Heart right ventricle (tissue), 16 donors: ENCODE data around the gene ALKBH4. TPM values are rescaled to one million over a fixed set of nuclear protein-coding genes. Genes with fewer than 3 reads are reported as not detected.
A peak's percentile ranks its signal among the peaks of the same experiment; 100 is the strongest.

Source experiments
- ATAC-seq, 8 donors: fragments of 200-7000 bp; cut with Tn5 transposase; one replicate each; pipeline ENCODE4 v1.9.1; 2020; ENCODE audit warnings: mild to moderate bottlenecking in 8 of 8, moderate library complexity in 8 of 8, moderate number of reproducible peaks in 1 of 8
- DNase-seq, 2 donors: peaks; one replicate each; pipeline ENCODE4 v3.0.0-alpha.2; 2020
- H3K27ac ChIP-seq, 10 donors: fragments of 200-600 bp; sonication (generic) in 2 of 10; one replicate each; pipeline versions ENCODE4 v1.5.0 to v1.8.0; 2020 to 2022; ENCODE audit warnings: mild to moderate bottlenecking in 3 of 10
- H3K27me3 ChIP-seq, 7 donors: fragments of 200-600 bp; one replicate each; pipeline ENCODE4 v1.8.0; 2021 to 2022; ENCODE audit warnings: mild to moderate bottlenecking in 2 of 7
- H3K36me3 ChIP-seq, 9 donors: fragments of 200-600 bp; sonication (generic) in 1 of 9; one replicate each; pipeline versions ENCODE4 v1.5.0 to v1.8.0; 2020 to 2022; ENCODE audit warnings: mild to moderate bottlenecking in 2 of 9
- H3K4me1 ChIP-seq, 9 donors: fragments of 200-600 bp; sonication (generic) in 1 of 9; one replicate each; pipeline versions ENCODE4 v1.5.0 to v1.8.0; 2020 to 2022; ENCODE audit warnings: mild to moderate bottlenecking in 4 of 9
- H3K4me3 ChIP-seq, 10 donors: fragments of 200-600 bp; sonication (generic) in 2 of 10; one replicate each; pipeline versions ENCODE4 v1.5.0 to v1.8.0; 2020 to 2022; ENCODE audit warnings: mild to moderate bottlenecking in 7 of 10, moderate library complexity in 2 of 10
- H3K9me3 ChIP-seq, 11 donors: fragments of 200-600 bp in 10 of 11; sonication (generic) in 2 of 11; one replicate each; pipeline versions ENCODE4 v1.5.0 to v1.8.0; 2013 to 2022; ENCODE audit warnings: mild to moderate bottlenecking in 2 of 11, control low read depth in 1 of 11, moderate library complexity in 1 of 11
- CTCF ChIP-seq, 9 donors: fragments of 200-600 bp; sonication (generic) in 2 of 9; IDR thresholded peaks; one replicate each; pipeline versions ENCODE4 v1.5.0 to v1.8.0; 2021 to 2022; ENCODE audit warnings: antibody characterized with exemption in 9 of 9, mild to moderate bottlenecking in 5 of 9, moderate library complexity in 1 of 9
- WGBS, 2 donors: extraction: QIAGEN DNeasy Blood & Tissue Kit; methylation state at CpG; one replicate each; pipeline ENCODE4 v1.1.7; 2013; ENCODE audit warnings: inconsistent platforms in 1 of 2; 5-methylcytosine and 5-hydroxymethylcytosine counted together
- intact Hi-C, 10 donors: fragments of 100-400 bp; cut with DNase I; formaldehyde crosslinking; loops; one replicate each; pipeline versions ENCODE4 v1.11.1 to v1.14.2; 2022
- polyA plus RNA-seq, 2 donors: library from polyadenylated mRNA; stranded (reverse); fragments of 200-250 nt; gene quantifications; one replicate each; pipeline ENCODE4 v1.2.3, GENCODE V29; 2013
- total RNA-seq, 10 donors: library from RNA; stranded (reverse); fragmentation: NEBNext Ultra II Directional in 3 of 10; extraction: Animal tissue kit (Norgen Biotek cat#: 25700) in 3 of 10; gene quantifications; one replicate each; pipeline versions ENCODE4 v1.2.1 to v1.2.4, GENCODE V29; 2021 to 2023
- donor health status: Arrhythmogenic right ventricular cardiomyopathy.
- donor health status: ischemic (EF 13 %, LVEDD 7.1; RV severe dilation, severe dysfunction).
- donor health status: healthy with polysubstance abuse.
- donor health status: DM: no; HTN: yes; CAD: no.
- donor health status: DM: no; HTN: no; CAD: no.
- donor health status: ischemic (EF 25% LVEDD 6.9; RV normal size, moderate dysfunction).
- donor health status: ischemic (EF 25% LVEDD 5.7; RV mildly dilated, moderate dysfunction).
- donor health status: healthy.
- donor health status: DM: yes; HTN: yes; CAD: no.
- donor health status: Ischemic cardiomyopathy.
- donor health status: ischemic (EF 35%, LVEDD 5.7; RV mildly dilated, moderate dysfunction).
- donor health status: nonischemic (EF 11% LVEDD 7.7; RV severe dilation, severe dysfunction).
- donor health status: DM: yes; HTN: yes; CAD: no.
- donor health status: PGD.
- donor health status: ischemic (EF 29% LVEDD 5.4; RV normal size, mild dysfunction).
- donor health status: nonischemic (EF 23%, LVEDD 6.1; RV moderate dilation, normal function).

ALKBH4 gene
- total and polyA plus RNA-seq, 12 donors, result 4.4 to 8.6 (median 6.7) TPM

DNA sequence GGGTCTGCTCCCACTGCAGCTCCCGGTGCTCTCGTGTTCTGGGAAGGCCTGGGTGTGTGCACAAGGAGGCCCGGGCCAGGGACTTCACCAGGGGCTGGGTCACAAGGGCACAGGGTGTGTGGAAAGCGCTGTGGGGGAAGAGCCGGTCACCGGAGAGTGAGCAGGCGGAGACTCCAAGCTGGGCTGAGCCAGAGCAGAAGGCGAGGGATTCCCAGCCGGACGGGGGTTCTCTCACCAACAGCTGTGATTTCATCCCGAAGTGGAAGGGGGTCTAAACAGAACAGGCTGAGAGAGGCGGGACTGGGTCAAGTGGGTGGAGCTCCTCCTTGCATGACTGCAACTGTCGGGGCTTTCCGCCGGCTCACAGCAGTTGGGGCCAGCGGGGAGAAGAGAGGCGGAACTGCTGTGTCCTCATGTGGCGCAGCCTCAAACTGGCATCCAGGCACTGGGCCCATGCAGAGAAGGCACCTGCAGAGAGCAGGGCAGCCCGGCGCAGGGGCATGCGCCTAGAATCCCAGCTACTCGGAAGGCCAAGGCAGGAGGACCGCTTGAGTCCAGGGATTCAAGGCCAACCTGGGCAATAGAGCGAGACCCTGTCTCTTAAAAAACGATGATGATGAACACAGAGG lies 38.9 kb downstream of the ALKBH4 start:
- intact Hi-C loops, result no loop called here

GRCh38 chr7:102424787-102425218 lies 39.9 kb downstream of the ALKBH4 start:
- 87 to 90% methylated on average over 13 of the region's 13 CpGs for WGBS, 2 donors
- DNase-seq (no peak), ATAC-seq (peak in 1 of 8 donors; percentile 9)
- H3K4me1 ChIP-seq, result peaks cover 0 to 57% (median 0%) of the 10 kb centered on the region in 9 donors
- H3K27me3 ChIP-seq, result no peaks in the 10 kb centered on the region
- no peak for TF ChIP-seq CTCF (IDR thresholded peaks at IDR 0.05)
- no peaks in the 10 kb centered on the region for H3K9me3 ChIP-seq
- no peak overlapping the region for H3K4me3 ChIP-seq
- intact Hi-C loops, result no loop called here
- H3K36me3 ChIP-seq, result peaks cover 0 to 80% (median 11%) of the 10 kb centered on the region in 9 donors
- H3K27ac ChIP-seq, result peak overlapping the region in 2 of 10 donors; percentile 64 to 96

More for the DNA sequence above, 38.9 kb downstream of the ALKBH4 start:
- WGBS, 2 donors, result 77 to 85% methylated on average over 25 of the region's 25 CpGs
- H3K27me3 ChIP-seq, result no peaks in the 10 kb centered on the region
- peaks cover 0 to 70% (median 10%) of the 10 kb centered on the region in 9 donors for H3K36me3 ChIP-seq
- no peak for TF ChIP-seq CTCF (IDR thresholded peaks at IDR 0.05)
- peak in 1 of 2 donors; percentile 45 for DNase-seq
- H3K4me1 ChIP-seq, result peaks cover 0 to 60% (median 0%) of the 10 kb centered on the region in 9 donors
- peak overlapping the region in 5 of 10 donors; percentile 38 to 96 (median 53) for H3K27ac ChIP-seq
- peak; percentile 37 to 67 (median 57) for ATAC-seq
- H3K4me3 ChIP-seq, result peak overlapping the region in 1 of 10 donors; percentile 33
- no peaks in the 10 kb centered on the region for H3K9me3 ChIP-seq

GRCh38 chr7:102424129-102424551 lies 40.5 kb downstream of the ALKBH4 start:
- H3K9me3 ChIP-seq, result no peaks in the 10 kb centered on the region
- ATAC-seq, result no peak
- H3K27ac ChIP-seq, result peak overlapping the region in 1 of 10 donors; percentile 96
- TF ChIP-seq CTCF (IDR thresholded peaks at IDR 0.05), result no peak
- H3K4me1 ChIP-seq, result peaks cover 0 to 51% (median 0%) of the 10 kb centered on the region in 9 donors
- no peak for DNase-seq
- H3K27me3 ChIP-seq, result no peaks in the 10 kb centered on the region
- no peak overlapping the region for H3K4me3 ChIP-seq
- intact Hi-C loops, result no loop called here
- 79 to 80% methylated on average over 12 of the region's 12 CpGs for WGBS, 2 donors
- peaks cover 0 to 85% (median 11%) of the 10 kb centered on the region in 9 donors for H3K36me3 ChIP-seq

- peaks cover 0 to 99% (median 16%) of the 10 kb centered on the region in 9 donors for H3K36me3 ChIP-seq
- intact Hi-C loops, result no loop called here
- no peak for DNase-seq
- H3K27ac ChIP-seq, result peak overlapping the region in 1 of 10 donors; percentile 82
- no peak for TF ChIP-seq CTCF (IDR thresholded peaks at IDR 0.05)
- H3K27me3 ChIP-seq, result no peaks in the 10 kb centered on the region
- peaks cover 0 to 37% (median 0%) of the 10 kb centered on the region in 9 donors for H3K4me1 ChIP-seq
- no peaks in the 10 kb centered on the region for H3K9me3 ChIP-seq
- no peak overlapping the region for H3K4me3 ChIP-seq
- no peak for ATAC-seq
- 93 to 98% methylated on average over 10 of the region's 10 CpGs for WGBS, 2 donors
Observed at GRCh38 chr7:102421706-102422240, 42.9 kb downstream of the ALKBH4 start.
